AG09319 (cell line): ENCODE measurements around the gene ING3.

ENCODE experiments used
- DNase-seq: peaks from one replicate; pipeline ENCODE4 v3.0.0-alpha.2; 2010; ENCODE audit warnings: low read depth; ENCODE audit errors: extremely low read depth
- TF ChIP-seq, protein P1 (sequence below): IDR thresholded peaks from 2 replicates; pipeline ENCODE4 v1.5.1; 2011; ENCODE audit warnings: low read depth, mild to moderate bottlenecking, inconsistent platforms, low read length, moderate library complexity

The ING3 gene, protein sequence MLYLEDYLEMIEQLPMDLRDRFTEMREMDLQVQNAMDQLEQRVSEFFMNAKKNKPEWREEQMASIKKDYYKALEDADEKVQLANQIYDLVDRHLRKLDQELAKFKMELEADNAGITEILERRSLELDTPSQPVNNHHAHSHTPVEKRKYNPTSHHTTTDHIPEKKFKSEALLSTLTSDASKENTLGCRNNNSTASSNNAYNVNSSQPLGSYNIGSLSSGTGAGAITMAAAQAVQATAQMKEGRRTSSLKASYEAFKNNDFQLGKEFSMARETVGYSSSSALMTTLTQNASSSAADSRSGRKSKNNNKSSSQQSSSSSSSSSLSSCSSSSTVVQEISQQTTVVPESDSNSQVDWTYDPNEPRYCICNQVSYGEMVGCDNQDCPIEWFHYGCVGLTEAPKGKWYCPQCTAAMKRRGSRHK

DNA sequence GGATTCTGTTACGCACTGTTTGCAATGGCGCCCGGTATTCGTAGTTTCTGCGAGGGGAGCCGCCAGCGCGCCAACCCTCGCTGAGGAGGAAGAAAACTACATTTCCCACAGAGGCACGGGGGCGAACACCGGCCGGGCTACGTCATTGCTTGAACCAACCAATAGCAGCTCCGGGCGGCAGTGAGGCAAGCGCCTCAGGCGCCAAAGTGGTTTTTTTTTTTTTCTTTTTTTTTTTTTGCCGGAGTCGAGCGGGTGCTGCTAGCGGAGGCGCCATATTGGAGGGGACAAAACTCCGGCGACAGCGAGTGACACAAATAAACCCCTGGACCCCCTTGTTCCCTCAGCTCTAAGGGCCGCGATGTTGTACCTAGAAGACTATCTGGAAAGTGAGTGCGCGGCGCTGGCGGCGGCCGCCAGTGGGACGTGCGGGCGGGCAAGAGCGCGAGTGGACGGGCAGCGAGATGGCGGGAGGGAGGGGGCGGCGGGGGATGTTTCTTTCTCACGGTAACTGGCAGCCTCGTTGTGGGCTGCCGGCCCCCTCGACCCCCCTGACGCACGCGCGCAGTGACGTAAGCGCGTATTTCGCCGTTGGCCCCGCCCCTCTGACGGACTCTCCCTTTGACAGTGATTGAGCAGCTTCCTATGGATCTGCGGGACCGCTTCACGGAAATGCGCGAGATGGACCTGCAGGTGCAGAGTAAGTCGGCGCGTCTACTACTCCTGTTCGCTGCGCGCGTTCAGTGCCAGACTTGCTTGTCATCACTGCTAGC is at the start of gene ING3:
Gene ING3 (plus strand): TSS at position 239 of the 770 bp plus-strand sequence. CDS start 120 bp downstream, at position 359.
- TF ChIP-seq, protein P1, sequence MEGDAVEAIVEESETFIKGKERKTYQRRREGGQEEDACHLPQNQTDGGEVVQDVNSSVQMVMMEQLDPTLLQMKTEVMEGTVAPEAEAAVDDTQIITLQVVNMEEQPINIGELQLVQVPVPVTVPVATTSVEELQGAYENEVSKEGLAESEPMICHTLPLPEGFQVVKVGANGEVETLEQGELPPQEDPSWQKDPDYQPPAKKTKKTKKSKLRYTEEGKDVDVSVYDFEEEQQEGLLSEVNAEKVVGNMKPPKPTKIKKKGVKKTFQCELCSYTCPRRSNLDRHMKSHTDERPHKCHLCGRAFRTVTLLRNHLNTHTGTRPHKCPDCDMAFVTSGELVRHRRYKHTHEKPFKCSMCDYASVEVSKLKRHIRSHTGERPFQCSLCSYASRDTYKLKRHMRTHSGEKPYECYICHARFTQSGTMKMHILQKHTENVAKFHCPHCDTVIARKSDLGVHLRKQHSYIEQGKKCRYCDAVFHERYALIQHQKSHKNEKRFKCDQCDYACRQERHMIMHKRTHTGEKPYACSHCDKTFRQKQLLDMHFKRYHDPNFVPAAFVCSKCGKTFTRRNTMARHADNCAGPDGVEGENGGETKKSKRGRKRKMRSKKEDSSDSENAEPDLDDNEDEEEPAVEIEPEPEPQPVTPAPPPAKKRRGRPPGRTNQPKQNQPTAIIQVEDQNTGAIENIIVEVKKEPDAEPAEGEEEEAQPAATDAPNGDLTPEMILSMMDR = no peak

DNA sequence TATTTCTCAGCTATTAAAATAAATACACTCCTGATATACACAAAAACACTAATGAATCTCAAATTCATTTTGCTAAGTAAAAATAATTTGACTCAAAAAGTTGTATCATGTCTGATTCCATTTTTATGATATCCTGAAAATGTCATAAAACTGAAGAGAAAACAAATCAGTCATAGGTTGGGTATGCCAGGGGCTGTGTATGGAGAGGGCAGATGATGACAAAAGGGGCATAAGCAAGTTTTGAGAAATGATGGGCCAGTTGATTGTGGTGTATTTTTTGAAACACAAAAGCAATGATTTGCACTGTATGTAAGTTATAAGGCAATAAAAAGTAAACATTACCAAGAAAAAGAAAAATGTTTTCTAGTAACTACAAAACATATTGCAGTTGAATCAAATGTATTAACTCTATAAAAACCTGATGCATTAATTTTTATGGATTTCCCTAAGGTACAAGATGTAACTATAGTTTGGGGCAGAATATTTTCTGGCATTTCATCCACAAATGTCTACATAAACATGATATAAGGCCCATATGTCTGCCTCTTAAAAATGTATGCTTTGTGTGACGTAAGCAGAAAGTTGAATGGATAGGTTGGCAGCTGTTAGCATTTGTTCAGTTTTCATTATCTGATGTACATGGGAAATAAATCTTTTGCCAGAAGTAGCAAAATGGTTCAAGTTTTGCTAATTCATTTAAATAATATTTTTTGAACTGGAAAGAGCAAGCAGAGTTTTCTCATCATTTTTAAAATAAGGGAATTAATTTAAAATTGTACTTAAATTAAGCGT is 35.1 kb upstream of the ING3 start:
- TF ChIP-seq, protein P1 = no peak
- DNase-seq = no peak

More for the DNA sequence above, at the start of gene ING3:
- peak; percentile 93 for DNase-seq

DNA sequence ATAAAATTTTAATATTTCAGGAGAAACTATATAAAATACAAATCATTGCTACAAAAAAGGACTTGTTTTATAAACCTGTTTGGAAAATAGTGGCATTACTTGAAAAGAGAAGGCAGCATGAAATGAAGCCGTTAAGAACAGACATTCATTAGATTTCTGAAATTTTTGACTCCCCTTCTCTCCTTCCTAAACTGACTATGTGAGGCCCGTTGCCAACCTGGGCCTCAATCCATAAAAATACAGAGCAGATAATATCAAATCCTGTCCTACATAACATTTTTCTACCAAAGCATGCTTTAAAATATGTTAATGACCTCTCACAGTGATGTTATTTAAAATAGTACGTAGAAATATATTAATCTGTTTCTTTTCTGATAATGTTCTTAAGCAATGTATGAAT is 34.5 kb upstream of the ING3 start:
- TF ChIP-seq, protein P1 = no peak
- no peak for DNase-seq

DNA sequence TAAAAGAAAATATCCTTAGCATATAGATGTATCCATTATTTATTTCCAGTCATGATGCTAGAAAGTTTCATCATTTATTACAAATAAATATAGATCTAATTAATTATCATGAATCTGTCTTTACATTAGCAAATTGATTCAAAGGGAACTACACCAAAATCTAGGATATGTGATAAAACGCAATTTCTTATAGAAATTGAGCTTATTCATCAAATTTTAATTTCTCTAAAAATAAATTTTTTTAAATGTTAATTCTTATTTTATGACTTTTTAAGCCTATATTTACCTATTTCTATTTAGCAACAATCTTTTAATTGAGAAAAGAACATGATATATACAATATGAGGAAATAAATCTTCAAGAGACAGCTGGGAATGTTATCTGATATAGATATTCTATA is 34.0 kb upstream of the ING3 start:
- no peak for DNase-seq
- TF ChIP-seq, protein P1 = no peak

DNA sequence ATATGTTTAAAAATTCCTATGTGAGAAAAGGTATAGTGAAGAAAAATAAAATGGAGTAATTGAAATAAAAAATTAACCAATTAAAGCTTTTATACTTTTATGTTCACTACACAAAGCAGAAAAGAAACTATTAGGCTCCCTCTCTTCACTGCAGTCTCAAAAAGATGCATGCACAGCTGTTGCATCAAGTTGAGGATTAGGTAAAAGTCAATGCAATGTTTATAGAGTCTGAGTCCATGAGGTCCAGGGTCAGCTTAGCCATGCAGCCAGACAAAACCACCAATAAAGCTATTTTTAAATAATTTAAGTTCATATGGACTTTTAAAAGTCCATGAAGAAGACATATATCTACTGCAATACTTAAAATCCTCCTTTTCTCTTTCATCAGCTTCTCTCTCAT is 31.1 kb upstream of the ING3 start:
- TF ChIP-seq, protein P1 = no peak
- no peak for DNase-seq

DNA sequence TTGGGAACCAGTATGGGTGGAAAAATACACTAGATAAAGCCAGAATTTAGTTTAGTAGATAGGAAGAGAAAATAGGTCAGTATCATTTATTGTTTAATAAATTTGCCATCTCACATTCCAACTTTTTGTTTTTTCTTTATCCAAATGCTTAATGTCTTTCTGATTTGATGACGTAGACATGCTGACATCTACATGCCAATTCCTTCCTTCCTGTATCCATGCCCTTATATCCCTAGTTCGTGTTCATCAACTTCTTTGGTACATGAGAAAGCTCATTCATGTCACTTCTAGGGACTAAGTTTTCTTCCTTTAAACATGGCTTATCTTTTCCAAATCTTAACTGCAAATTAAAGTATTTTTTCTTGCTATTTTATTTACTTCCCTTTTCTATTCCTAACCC is 30.5 kb upstream of the ING3 start:
- DNase-seq = no peak
- TF ChIP-seq, protein P1 = no peak
